WTC11 (cell line): ENCODE results near the gene PIGZ. TPM values are rescaled to one million over a fixed set of nuclear protein-coding genes. Genes with fewer than 3 reads are reported as not detected.

ENCODE experiments used
- ATAC-seq: fragments of 200-7000 bp; cut with Tn5 transposase; 2 replicates; pipeline ENCODE4 v1.10.0; 2021; ENCODE audit warnings: mild to moderate bottlenecking, moderate library complexity
- CTCF ChIA-PET: fragments of 300-600 bp; sonication (Branson Sonifier 250); formaldehyde crosslinking; loops from one replicate; lab custom pipeline; 2021; ENCODE audit warnings: antibody characterized with exemption; lab: Charles Lee
- POLR2A ChIA-PET: fragments of 350-600 bp; sonication (Branson Sonifier 250); formaldehyde crosslinking; loops from one replicate; lab custom pipeline; 2021; ENCODE audit warnings: antibody characterized with exemption; lab: Charles Lee
- DNase-seq: peaks from one replicate; pipeline ENCODE4 v3.0.0; 2021; ENCODE audit warnings: low spot score
- H3K27ac Mint-ChIP-seq: 2 replicates; pipeline ENCODE4 v1.8.0; 2021; ENCODE audit warnings: mixed read lengths
- H3K27me3 Mint-ChIP-seq: 2 replicates; pipeline ENCODE4 v1.8.0; 2021; ENCODE audit warnings: low read depth, mild to moderate bottlenecking, moderate library complexity, mixed read lengths
- H3K36me3 Mint-ChIP-seq: 2 replicates; pipeline ENCODE4 v1.8.0; 2021; ENCODE audit warnings: mixed read lengths
- H3K4me1 Mint-ChIP-seq: 2 replicates; pipeline ENCODE4 v1.8.0; 2022; ENCODE audit warnings: mixed read lengths
- H3K4me3 Mint-ChIP-seq: 2 replicates; pipeline ENCODE4 v1.8.0; 2021; ENCODE audit warnings: mild to moderate bottlenecking, moderate library complexity, mixed read lengths
- H3K9me3 Mint-ChIP-seq: 2 replicates; pipeline ENCODE4 v1.8.0; 2021; ENCODE audit warnings: mixed read lengths
- AR ChIP-seq: fragments of 250-450 bp; sonication (Bioruptor Pico); IDR thresholded peaks from 2 replicates; pipeline ENCODE4 v1.9.0; 2021; ENCODE audit warnings: mild to moderate bottlenecking
- ATF1 ChIP-seq: sonication (generic); formaldehyde crosslinking; IDR thresholded peaks from 2 replicates; pipeline ENCODE4 v1.8.1; 2023; ENCODE audit warnings: mild to moderate bottlenecking, moderate library complexity, missing genetic modification reagents
- E2F1 ChIP-seq: sonication (generic); formaldehyde crosslinking; IDR thresholded peaks from 2 replicates; pipeline ENCODE4 v1.8.0; 2022; ENCODE audit warnings: mild to moderate bottlenecking, missing genetic modification reagents
- E2F5 ChIP-seq: sonication (generic); formaldehyde crosslinking; IDR thresholded peaks from 2 replicates; pipeline ENCODE4 v1.8.1; 2022; ENCODE audit warnings: mild to moderate bottlenecking, moderate library complexity, missing genetic modification reagents
- FOXP4 ChIP-seq: sonication (generic); formaldehyde crosslinking; IDR thresholded peaks from 2 replicates; pipeline ENCODE4 v1.8.0; 2022; ENCODE audit warnings: mild to moderate bottlenecking, missing genetic modification reagents
- HMGA2 ChIP-seq: fragments of 250-450 bp; sonication (Bioruptor Pico); IDR thresholded peaks from 2 replicates; pipeline ENCODE4 v1.4.0; 2021; ENCODE audit warnings: mild to moderate bottlenecking, moderate library complexity
- KAT7 ChIP-seq: sonication (generic); formaldehyde crosslinking; IDR thresholded peaks from 2 replicates; pipeline ENCODE4 v1.8.1; 2023; ENCODE audit warnings: missing genetic modification reagents, mild to moderate bottlenecking, borderline replicate concordance
- MAX ChIP-seq: sonication (generic); formaldehyde crosslinking; IDR thresholded peaks from 2 replicates; pipeline ENCODE4 v1.8.0; 2022; ENCODE audit warnings: mild to moderate bottlenecking, missing genetic modification reagents
- NR2C2 ChIP-seq: sonication (generic); formaldehyde crosslinking; IDR thresholded peaks from 2 replicates; pipeline ENCODE4 v1.8.0; 2022; ENCODE audit warnings: mild to moderate bottlenecking, missing genetic modification reagents
- PRRX2 ChIP-seq: fragments of 250-450 bp; sonication (Bioruptor Pico); IDR thresholded peaks from 2 replicates; pipeline ENCODE4 v1.8.0; 2021; ENCODE audit warnings: mild to moderate bottlenecking
- SMAD3 ChIP-seq: sonication (generic); formaldehyde crosslinking; IDR thresholded peaks from 2 replicates; pipeline ENCODE4 v1.8.0; 2022; ENCODE audit warnings: missing genetic modification reagents, mild to moderate bottlenecking, borderline replicate concordance
- SMAD4 ChIP-seq: sonication (generic); formaldehyde crosslinking; IDR thresholded peaks from 2 replicates; pipeline ENCODE4 v1.8.0; 2022; ENCODE audit warnings: mild to moderate bottlenecking, missing genetic modification reagents
- USF1 ChIP-seq: sonication (generic); formaldehyde crosslinking; IDR thresholded peaks from 2 replicates; pipeline ENCODE4 v1.8.0; 2022; ENCODE audit warnings: mild to moderate bottlenecking, missing genetic modification reagents
- ZNF232 ChIP-seq: sonication (generic); formaldehyde crosslinking; IDR thresholded peaks from 2 replicates; pipeline ENCODE4 v1.8.0; 2022; ENCODE audit warnings: mild to moderate bottlenecking, missing genetic modification reagents
- ZNF416 ChIP-seq: fragments of 250-450 bp; sonication (Bioruptor Pico); IDR thresholded peaks from 2 replicates; pipeline ENCODE4 v1.9.0; 2021; ENCODE audit warnings: mild to moderate bottlenecking, inconsistent platforms
- ZNF425 ChIP-seq: fragments of 250-450 bp; sonication (Bioruptor Pico); conservative IDR thresholded peaks from 2 replicates; pipeline ENCODE4 v1.9.0; 2021; ENCODE audit warnings: mild to moderate bottlenecking
- ZNF512 ChIP-seq: sonication (generic); formaldehyde crosslinking; IDR thresholded peaks from 2 replicates; pipeline ENCODE4 v1.8.1; 2022; ENCODE audit warnings: missing genetic modification reagents, borderline replicate concordance
- ZNF532 ChIP-seq: fragments of 250-450 bp; sonication (Bioruptor Pico); IDR thresholded peaks from 2 replicates; pipeline ENCODE4 v1.9.0; 2021; ENCODE audit warnings: mild to moderate bottlenecking, borderline replicate concordance
- total RNA-seq: library from RNA; stranded (reverse); gene quantifications from 3 replicates; pipeline ENCODE4 v1.2.3, GENCODE V29; 2021

Gene PIGZ
- total RNA-seq, 1 experiment from 2014 or later = 0.37 TPM

GRCh38 chr3:197008436-197009209 is 40.0 kb upstream of the PIGZ start:
- H3K9me3 Mint-ChIP-seq = no peaks in the 10 kb centered on the region
- DNase-seq (no peak), ATAC-seq (no peak)
- H3K27me3 Mint-ChIP-seq = peaks cover 20% of the 10 kb centered on the region
- no peak overlapping the region for H3K27ac Mint-ChIP-seq
- CTCF ChIA-PET = no interaction called here
- peaks cover 9% of the 10 kb centered on the region for H3K4me1 Mint-ChIP-seq
- H3K36me3 Mint-ChIP-seq = no peaks in the 10 kb centered on the region
- TF ChIP-seq SMAD3 (CRISPR knock-in tag) (no peak), PRRX2 (CRISPR knock-in tag) (no peak), ZNF532 (CRISPR knock-in tag) (no peak), NR2C2 (no peak), AR (no peak), SMAD4 (CRISPR knock-in tag) (no peak), ZNF416 (CRISPR knock-in tag) (no peak), KAT7 (no peak)
- TF ChIP-seq, all 79 proteins: peak for 0
- POLR2A ChIA-PET = no interaction called here
- no peak overlapping the region for H3K4me3 Mint-ChIP-seq

- POLR2A ChIA-PET = no interaction called here
- H3K36me3 Mint-ChIP-seq = no peaks in the 10 kb centered on the region
- no peak overlapping the region for H3K27ac Mint-ChIP-seq
- H3K4me3 Mint-ChIP-seq = no peak overlapping the region
- ATAC-seq (no peak), DNase-seq (no peak)
- CTCF ChIA-PET = interaction anchor here (1.3 kb wide), 1 partner anchor 22 kb away, joined by 5 read pairs; the partner anchor contains the start of gene MELTF
- peaks cover 20% of the 10 kb centered on the region for H3K27me3 Mint-ChIP-seq
- H3K9me3 Mint-ChIP-seq = no peaks in the 10 kb centered on the region
- H3K4me1 Mint-ChIP-seq = peaks cover 9% of the 10 kb centered on the region
- TF ChIP-seq ZNF512 (CRISPR knock-in tag) = no peak
- no peak for TF ChIP-seq MAX (CRISPR knock-in tag)
- no peak for TF ChIP-seq USF1 (CRISPR knock-in tag)
- TF ChIP-seq HMGA2 (CRISPR knock-in tag) = no peak
- TF ChIP-seq E2F1 (CRISPR knock-in tag) = no peak
- TF ChIP-seq ATF1 (CRISPR knock-in tag) = no peak
- no peak for TF ChIP-seq FOXP4 (CRISPR knock-in tag)
- TF ChIP-seq ZNF425 = no peak
- TF ChIP-seq E2F5 (CRISPR knock-in tag) = no peak
- TF ChIP-seq ZNF232 = no peak
Measured at GRCh38 chr3:197007953-197008352, 39.3 kb upstream of the PIGZ start.
